Amygdala (tissue), 56 donors: ENCODE data around the gene SLC35B1.
"Not testable (repeated sequence)": the region's sequence is repeated elsewhere in the genome, so short reads cannot be mapped to it uniquely, and the experiment has no call there.

Source experiments
- DNase-seq, 56 donors: peaks; one replicate each; lab custom pipeline; 2025; lab: John Stamatoyannopoulos, UW

The SLC35B1 gene

DNA sequence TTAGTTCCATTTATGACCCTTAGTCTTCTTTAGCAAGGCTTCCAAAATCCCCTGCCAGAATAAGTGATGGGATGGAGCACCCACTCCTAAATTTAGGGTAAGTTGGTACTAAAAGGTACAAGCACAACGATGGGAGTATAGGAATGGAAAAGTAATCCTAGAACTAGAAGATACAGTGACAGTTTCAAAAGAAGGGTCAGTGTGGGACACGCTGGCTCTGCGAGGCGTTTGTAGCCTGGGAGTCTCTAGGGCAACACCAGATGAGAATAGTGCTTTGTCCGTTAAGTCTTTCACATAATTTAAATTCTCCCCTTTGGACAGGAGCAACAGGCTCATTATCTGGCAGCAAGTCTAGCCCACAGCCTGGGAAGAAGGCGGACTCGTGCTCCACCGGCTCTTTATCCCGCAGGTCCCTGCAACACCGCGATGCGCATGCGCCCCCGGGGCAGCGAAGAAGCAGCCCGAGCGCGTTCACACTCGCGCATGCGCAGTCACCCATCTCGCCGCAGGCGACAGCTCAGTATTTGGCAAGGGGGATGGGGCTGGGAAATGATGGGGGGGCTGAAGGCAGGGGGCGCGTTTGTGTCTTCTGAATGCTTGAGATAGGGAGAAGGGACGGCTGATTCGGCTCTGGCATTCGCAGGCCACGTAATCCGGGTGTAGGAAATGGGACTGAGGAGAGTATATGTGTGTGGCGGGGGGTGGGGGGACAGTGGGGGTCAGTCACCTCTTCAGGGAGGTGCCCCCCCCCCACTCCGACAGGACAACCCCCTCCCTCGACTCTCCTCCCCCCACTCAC lies 30.4 kb downstream of the SLC35B1 start:
- peak; percentile 30 to 95 (median 86) for DNase-seq

DNA sequence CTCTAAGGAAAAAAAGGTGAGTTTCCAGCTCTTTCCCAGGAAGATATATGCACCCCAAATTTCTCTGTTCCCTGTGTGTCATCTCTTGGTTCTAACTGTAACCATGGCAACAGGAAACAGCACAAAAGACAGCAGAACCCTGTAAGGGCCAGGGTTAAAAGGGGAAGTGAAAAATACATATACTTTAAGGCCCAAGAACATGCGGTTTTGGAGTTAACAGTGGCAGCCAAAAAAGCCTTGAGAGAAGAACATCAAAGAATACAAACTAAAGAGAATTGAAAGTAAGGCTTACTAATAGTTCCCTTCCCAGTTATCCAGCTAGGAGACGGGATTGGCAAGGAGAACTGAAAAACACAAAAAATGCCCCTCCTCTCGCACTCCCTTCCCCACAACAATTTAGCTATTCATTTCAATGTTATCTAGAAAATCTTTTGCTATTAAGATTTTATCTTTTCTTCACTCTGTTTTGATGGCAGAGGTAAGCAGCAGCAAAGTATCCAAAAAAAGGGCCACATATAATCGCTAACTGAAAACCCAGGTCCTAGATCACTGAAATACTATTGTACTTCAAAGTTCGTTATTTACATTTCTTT lies 31.4 kb downstream of the SLC35B1 start:
- DNase-seq: peak in 1 of 56 donors; percentile 23

DNA sequence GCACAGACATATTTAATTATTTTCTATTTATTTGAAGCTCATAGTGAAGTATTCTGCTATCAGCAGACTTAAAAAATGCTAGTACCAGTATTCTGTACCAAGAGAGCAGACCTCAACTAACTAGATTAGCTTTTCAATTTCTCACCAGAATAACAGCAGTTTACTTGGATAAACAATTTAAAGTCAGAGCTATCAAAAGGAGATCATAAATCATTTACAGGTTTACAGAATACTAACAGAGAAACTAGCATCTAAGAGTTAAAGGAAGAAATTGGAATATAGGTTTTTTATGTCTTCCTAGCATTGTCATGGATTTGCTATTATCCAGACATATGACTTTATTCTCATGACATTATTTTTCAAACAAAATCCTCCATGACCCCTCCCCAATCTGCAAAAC lies 33.3 kb downstream of the SLC35B1 start:
- no peak for DNase-seq

DNA sequence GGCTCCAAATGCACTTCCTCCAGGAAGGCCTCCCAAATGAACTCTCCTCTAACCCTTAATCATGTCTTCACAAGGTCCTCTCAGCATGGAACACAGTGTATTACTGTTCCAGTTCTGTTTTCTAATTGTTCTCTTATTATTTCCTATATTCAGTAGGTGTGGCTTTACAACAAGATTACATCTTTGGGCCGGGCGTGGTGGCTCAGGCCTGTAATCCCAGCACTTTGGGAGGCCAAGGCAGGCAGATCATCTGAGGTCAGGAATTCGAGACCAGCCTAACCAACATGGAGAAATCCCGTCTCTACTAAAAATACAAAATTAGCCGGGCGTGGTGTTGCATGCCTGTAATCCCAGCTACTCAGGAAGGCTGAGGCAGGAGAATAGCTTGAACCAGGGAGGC lies 34.1 kb downstream of the SLC35B1 start:
- not testable (repeated sequence) for DNase-seq

DNA sequence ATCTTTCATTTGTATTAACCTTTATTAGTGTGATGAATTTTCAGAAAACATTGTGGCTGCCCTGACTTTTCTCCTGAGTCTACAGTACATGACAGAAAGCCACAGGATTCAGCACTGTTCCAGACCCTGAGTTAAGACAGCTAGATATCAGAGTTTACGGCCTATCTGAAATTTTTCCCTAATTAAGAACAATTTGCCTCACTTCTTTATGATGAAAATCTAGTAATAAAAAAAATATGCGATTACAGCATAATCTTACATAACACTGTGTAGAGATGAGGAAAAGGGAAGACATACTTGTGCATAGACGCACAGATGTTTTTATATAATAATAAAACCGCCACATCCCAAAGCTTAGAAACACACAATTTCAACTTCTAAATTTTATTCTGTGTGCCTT lies 37.1 kb downstream of the SLC35B1 start:
- no peak for DNase-seq

DNA sequence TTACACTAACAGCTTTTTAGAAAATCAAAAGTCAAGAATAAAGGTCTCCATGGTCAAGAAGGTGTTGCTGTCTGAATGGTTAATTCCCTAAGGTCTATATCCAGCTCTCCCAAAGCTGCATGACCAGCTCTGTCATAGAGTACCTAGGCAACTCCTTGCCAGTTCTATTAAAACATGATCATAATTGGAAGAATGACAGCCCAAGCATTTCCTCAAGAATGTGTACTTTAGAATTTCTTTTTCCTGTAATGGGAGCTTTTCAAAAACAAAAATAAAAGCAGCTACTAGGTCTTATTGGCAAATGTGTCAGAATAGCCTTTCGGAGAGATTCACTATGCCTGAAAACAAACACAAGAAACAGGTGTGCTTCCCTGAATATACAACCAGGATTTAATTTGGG lies 37.8 kb downstream of the SLC35B1 start:
- no peak for DNase-seq

DNA sequence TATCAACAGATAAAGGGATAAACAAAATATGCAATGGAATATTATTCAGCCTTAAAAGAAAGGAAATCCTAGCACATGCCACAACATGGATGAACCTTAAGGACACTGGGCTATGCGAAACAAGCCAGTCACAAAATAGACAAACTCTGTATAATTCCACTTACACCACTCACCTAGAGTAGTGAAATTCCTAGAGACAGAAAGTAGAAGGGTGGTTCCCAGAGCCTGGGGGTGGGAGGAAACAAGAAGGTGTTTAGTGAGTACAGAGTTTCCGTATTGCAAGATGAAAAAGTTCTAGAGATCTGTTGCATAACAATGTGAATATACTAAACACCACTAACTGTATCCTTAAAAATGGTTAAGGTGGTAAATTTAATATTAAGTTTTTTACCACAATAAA lies 39.9 kb downstream of the SLC35B1 start:
- DNase-seq: no peak

DNA sequence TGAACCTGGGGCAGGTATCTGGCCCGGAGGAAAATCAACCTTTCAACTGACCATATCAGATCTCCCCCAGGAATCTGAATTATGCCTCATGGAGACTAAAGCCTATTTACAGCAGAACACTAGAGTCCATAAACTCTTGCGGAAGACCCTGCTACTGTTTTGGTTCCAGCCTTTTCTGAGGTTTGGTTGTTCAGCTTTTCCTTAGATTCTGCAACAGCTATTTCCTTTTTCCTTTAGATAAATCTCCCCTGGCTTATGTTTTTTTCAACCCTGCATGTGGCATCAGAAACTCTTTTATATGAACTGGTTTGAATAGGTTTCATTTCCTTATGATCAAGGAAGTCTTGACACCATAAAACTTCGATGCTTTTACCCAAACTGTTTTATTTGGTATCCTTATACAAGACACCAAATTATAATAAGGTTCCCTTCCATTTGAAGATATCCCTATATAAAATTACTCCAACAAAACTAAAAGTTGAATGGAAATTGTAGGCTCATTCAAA lies 43.0 kb downstream of the SLC35B1 start:
- DNase-seq: no peak

DNA sequence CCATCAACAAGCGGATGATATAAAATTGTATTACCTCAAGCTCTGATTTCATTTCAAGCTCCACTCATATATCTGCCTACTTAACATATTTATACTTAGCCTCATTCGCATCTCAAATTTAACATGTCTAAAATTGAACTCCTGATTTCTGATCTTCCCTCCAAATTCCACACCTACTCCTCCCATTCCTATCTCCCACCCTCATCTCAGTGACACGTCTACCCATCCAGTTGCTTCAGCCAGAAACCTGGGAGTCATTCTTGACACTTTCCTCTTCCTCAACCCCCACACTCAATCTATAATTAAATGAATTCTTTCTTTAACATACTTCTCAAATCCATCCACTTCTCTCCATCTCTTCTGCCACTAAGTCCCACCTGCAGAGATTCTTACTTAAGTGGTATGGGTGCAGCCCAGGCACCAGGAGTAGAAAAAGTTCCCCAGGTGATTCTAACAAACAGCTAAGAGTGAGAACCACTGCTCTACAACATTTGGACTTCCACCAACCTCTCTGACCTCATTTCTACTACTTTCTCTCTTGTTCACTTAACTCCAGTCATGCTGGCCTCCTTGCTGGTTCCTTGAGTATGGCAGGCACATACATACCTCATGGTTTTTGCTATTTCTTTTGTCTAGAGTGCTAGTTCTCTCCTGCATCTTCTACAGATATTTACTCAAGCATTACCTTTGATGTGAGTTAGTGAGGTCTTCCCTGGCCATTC lies 47.9 kb downstream of the SLC35B1 start:
- no peak for DNase-seq

DNA sequence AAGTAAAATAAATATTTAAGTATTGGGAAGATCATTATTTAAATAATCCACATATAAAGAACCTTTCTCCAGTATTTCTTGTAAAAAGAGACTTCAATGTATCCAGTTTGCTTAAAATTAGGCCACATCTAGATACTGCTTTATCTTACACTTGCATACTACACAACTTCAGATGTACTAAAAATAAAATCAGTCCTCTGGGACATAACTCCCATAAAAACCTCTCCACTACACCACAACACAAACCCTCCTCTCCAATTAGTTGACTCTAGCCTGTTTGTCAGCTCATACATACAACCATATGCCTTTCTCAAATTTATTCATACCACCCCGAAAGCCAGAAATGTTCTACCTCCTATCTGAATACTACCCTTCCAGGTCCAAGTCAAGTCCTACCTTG lies 51.5 kb downstream of the SLC35B1 start:
- DNase-seq: no peak
